Measurements from ENCODE around the gene CYTH1. TPM values are rescaled to one million over a fixed set of nuclear protein-coding genes. Genes with fewer than 3 reads are reported as not detected.

The CYTH1 gene
- total and polyA plus RNA-seq, 3 donors from 2014 or later: 40.8 to 47.9 (median 42.2) TPM

DNA sequence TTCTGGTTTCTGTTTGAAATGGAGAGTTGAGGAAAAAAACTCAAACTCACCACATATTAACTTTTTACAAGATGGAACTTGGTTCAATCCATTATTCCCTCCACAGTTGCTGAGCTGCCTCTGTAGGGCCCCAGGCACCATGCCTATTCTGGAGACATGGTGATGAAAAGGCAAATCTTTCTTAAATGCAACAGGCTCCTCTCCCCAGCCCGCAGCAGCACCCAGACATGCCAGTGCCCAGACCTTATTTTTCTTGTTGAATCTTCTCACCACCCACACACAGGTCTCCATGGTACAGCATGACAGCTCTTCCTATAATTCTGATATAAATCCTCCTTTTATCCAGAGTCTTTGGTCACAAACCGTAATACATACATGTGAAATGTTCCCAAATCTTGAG is 7.6 kb downstream of the CYTH1 start:
- H3K4me3 ChIP-seq: no peak overlapping the region
- TF ChIP-seq, protein P1, sequence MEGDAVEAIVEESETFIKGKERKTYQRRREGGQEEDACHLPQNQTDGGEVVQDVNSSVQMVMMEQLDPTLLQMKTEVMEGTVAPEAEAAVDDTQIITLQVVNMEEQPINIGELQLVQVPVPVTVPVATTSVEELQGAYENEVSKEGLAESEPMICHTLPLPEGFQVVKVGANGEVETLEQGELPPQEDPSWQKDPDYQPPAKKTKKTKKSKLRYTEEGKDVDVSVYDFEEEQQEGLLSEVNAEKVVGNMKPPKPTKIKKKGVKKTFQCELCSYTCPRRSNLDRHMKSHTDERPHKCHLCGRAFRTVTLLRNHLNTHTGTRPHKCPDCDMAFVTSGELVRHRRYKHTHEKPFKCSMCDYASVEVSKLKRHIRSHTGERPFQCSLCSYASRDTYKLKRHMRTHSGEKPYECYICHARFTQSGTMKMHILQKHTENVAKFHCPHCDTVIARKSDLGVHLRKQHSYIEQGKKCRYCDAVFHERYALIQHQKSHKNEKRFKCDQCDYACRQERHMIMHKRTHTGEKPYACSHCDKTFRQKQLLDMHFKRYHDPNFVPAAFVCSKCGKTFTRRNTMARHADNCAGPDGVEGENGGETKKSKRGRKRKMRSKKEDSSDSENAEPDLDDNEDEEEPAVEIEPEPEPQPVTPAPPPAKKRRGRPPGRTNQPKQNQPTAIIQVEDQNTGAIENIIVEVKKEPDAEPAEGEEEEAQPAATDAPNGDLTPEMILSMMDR (IDR thresholded peaks at IDR 0.05): no peak
- TF ChIP-seq POLR2A (IDR thresholded peaks at IDR 0.05): no peak
- no peaks in the 10 kb centered on the region for H3K9me3 ChIP-seq
- no peaks in the 10 kb centered on the region for H3K27me3 ChIP-seq
- whole genome bisulfite sequencing, 2 donors: 88 to 100% methylated on average over 2 of the region's 2 CpGs
- no peaks in the 10 kb centered on the region for H3K4me1 ChIP-seq
- DNase-seq: no peak
- H3K27ac ChIP-seq: peak overlapping the region in 1 of 2 donors; percentile 58
- intact Hi-C loops (cut with DNase I; ENCODE audit: low total_unique reads): no loop called here
- H3K36me3 ChIP-seq (ENCODE audit: low read depth, missing control alignments): no peaks in the 10 kb centered on the region

DNA sequence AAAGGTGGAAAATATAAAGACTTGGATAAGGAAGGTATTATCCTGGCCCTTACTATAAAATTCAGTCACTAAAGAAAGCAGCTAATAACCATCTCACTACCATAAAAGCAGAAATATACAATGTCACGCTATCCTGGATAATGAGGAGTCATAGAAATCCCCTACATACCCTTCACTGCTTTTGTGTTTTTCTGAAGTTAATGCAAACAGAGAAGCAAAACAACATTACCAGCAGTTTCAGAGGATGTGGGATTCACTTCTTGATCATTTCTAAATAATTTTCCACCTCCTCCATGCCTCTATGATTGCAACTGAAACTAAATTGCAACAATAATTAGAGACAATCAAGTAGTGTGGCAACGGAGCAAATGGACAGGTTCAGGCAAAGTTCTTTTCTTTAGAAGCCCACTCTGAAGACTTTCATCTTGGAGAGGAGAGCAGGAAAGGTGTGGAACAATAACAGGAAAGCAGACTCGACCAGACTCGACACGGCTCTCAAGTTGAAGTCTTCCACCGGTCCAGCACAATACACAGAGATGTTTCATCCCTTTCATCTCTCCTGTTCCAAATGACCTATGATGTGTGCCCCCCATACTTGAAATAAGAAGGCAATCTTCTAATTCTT is 10.2 kb downstream of the CYTH1 start:
- H3K36me3 ChIP-seq (ENCODE audit: low read depth, missing control alignments): no peaks in the 10 kb centered on the region
- no peak for DNase-seq
- H3K4me3 ChIP-seq: no peak overlapping the region
- H3K4me1 ChIP-seq: no peaks in the 10 kb centered on the region
- 62 to 71% methylated on average over 6 of the region's 6 CpGs for WGBS, 2 donors
- no peak overlapping the region for H3K27ac ChIP-seq
- no peaks in the 10 kb centered on the region for H3K9me3 ChIP-seq
- intact Hi-C loops (cut with DNase I; ENCODE audit: low total_unique reads): no loop called here
- no peaks in the 10 kb centered on the region for H3K27me3 ChIP-seq
- TF ChIP-seq POLR2A (IDR thresholded peaks at IDR 0.05): no peak
- TF ChIP-seq, protein P1 (IDR thresholded peaks at IDR 0.05): no peak

DNA sequence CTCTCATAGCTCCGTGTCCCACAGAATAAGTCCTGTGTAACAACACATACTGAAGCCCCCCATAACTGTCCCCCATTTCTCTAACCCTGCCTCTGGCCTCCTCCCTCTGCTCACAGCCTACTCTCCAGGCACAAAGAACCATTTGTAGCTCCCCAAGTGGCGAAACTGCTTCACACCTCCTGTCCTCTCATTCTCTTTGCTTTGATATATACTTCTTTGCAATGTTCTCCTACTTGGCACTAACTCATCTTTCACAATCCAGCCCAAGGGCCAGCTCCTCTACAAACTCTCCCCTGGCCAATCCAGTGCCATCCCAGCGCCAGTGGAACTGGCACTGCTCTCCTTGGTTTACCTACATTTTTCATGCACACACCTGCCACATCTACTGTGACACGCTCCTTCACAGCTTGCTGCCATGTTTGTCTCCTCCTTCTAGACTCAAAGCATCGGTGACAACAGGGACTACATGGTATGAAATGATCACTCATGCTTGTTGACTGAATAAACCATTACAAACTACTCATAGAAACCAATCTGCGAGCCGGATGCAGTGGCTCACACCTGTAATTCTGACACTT is 12.8 kb downstream of the CYTH1 start:
- intact Hi-C loops (cut with DNase I; ENCODE audit: low total_unique reads): no loop called here
- H3K4me1 ChIP-seq: no peaks in the 10 kb centered on the region
- 95 to 98% methylated on average over 7 of the region's 7 CpGs for WGBS, 2 donors
- no peak overlapping the region for H3K27ac ChIP-seq
- no peak for DNase-seq
- TF ChIP-seq, protein P1 (IDR thresholded peaks at IDR 0.05): no peak
- no peak for TF ChIP-seq POLR2A (IDR thresholded peaks at IDR 0.05)
- H3K36me3 ChIP-seq (ENCODE audit: low read depth, missing control alignments): no peaks in the 10 kb centered on the region
- H3K4me3 ChIP-seq: no peak overlapping the region
- no peaks in the 10 kb centered on the region for H3K27me3 ChIP-seq
- H3K9me3 ChIP-seq: no peaks in the 10 kb centered on the region

DNA sequence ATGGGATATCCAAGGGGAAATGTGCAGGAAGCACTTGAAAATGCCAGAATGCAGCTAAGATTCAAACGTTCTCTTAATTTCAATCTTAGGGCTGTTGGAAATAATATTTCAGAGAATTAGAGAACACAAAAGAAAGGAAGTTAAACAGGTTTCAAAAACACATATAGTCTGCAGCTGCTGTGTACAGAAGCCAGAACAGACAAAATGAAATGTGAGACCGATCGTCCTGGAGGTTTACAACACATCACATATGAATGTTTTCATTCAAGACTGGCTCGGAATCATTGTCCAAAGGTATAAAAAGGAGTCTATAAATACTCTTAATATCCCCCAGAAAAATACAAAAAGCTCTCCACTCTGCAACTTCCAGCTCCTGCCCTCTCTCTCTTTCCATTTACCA is 14.3 kb downstream of the CYTH1 start:
- H3K4me3 ChIP-seq: no peak overlapping the region
- no peaks in the 10 kb centered on the region for H3K36me3 ChIP-seq (ENCODE audit: low read depth, missing control alignments)
- WGBS, 2 donors: 75 to 85% methylated on average over 4 of the region's 4 CpGs
- intact Hi-C loops (cut with DNase I; ENCODE audit: low total_unique reads): no loop called here
- TF ChIP-seq POLR2A (IDR thresholded peaks at IDR 0.05): no peak
- TF ChIP-seq, protein P1 (IDR thresholded peaks at IDR 0.05): no peak
- H3K27ac ChIP-seq: no peak overlapping the region
- no peak for DNase-seq
- no peaks in the 10 kb centered on the region for H3K4me1 ChIP-seq
- no peaks in the 10 kb centered on the region for H3K27me3 ChIP-seq
- H3K9me3 ChIP-seq: no peaks in the 10 kb centered on the region

All from testis (tissue), 3 donors.